ENCODE data around the gene SYNE1.

DNA sequence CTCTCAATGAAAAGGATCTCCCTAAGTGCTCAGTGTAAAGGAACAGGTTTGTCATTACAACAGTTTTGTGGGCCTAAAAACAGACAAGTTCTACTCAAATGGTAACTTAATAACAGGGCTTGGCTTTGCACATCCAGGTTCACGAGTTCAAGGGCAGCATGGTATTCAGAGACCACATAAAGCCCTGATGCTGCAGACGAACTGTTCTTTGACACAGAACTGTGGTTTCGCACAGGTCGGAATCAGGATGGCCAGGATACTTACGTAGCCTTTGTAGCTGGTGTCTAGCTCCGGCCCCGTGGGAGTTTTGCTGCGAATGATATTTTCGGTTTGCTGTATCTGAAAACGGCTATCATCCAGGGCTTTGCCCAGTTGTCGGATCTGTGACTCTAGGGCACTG, 493.8 kb downstream of the SYNE1 start:
- TF ChIP-seq, protein P1, sequence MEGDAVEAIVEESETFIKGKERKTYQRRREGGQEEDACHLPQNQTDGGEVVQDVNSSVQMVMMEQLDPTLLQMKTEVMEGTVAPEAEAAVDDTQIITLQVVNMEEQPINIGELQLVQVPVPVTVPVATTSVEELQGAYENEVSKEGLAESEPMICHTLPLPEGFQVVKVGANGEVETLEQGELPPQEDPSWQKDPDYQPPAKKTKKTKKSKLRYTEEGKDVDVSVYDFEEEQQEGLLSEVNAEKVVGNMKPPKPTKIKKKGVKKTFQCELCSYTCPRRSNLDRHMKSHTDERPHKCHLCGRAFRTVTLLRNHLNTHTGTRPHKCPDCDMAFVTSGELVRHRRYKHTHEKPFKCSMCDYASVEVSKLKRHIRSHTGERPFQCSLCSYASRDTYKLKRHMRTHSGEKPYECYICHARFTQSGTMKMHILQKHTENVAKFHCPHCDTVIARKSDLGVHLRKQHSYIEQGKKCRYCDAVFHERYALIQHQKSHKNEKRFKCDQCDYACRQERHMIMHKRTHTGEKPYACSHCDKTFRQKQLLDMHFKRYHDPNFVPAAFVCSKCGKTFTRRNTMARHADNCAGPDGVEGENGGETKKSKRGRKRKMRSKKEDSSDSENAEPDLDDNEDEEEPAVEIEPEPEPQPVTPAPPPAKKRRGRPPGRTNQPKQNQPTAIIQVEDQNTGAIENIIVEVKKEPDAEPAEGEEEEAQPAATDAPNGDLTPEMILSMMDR (conservative IDR thresholded peaks at IDR 0.05) = no peak
- no peak for TF ChIP-seq ZFX (IDR thresholded peaks at IDR 0.05)

Measured in C4-2B (cell line).